ENCODE measurements around the gene RIPPLY2. TPM values are rescaled to one million over a fixed set of nuclear protein-coding genes. Genes with fewer than 3 reads are reported as not detected.

The RIPPLY2 gene
- total and polyA plus RNA-seq, 7 experiments from 2014 or later = not detected

DNA sequence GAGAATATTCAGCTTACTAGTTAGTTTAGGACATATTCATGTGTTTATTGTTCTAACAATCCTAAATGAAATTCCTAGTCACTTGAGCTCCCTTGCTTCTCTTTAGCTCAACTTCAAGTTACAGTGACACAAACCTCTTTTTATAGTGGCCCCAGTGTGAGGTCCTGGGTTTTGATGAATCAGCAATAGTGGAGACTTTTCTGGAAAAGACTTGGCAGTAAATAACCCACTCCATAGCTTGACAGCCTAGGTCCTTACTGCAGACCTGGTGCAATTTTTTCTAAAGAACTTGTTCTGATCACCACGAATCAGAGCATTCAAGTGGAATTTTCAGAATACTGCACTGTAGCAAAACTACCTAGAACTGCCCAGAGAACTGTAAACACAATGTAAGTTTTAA lies 6.9 kb upstream of the RIPPLY2 start:
- POLR2A ChIA-PET = no interaction called here
- Mint-ChIP-seq H3K9me3 (peaks cover 0 to 10% (median 2%) of the 10 kb centered on the region in 11 donors), H3K27me3 (peaks cover 25 to 41% (median 35%) of the 10 kb centered on the region in 5 donors), H3K4me1 (no peaks in the 10 kb centered on the region), H3K36me3 (peaks cover 0 to 4% (median 0%) of the 10 kb centered on the region in 5 donors), H3K27ac (no peak overlapping the region), H3K4me3 (no peak overlapping the region)
- no peak overlapping the region for H3K4me3 ChIP-seq (ENCODE audit: low read length)
- no peak overlapping the region for H3K27ac ChIP-seq (ENCODE audit: low read depth, low read length)
- intact Hi-C loops (cut with micrococcal nuclease) = no loop called here
- DNase-seq = no peak
- CTCF ChIA-PET = no interaction called here
- no peaks in the 10 kb centered on the region for H3K36me3 ChIP-seq (ENCODE audit: control insufficient read depth in 2 of 3, insufficient read depth in 3 of 3, low read length in 3 of 3)
- peaks cover 0 to 3% of the 10 kb centered on the region in 2 donors for H3K27me3 ChIP-seq (ENCODE audit: control insufficient read depth in 2 of 2, insufficient read depth in 2 of 2, low read length in 2 of 2)
- no peaks in the 10 kb centered on the region for H3K9me3 ChIP-seq (ENCODE audit: control insufficient read depth in 2 of 3, low read length in 3 of 3)
- H3K4me1 ChIP-seq (ENCODE audit: control insufficient read depth in 2 of 2, insufficient read depth in 2 of 2, low read length in 2 of 2) = no peaks in the 10 kb centered on the region
- no peak for ATAC-seq

DNA sequence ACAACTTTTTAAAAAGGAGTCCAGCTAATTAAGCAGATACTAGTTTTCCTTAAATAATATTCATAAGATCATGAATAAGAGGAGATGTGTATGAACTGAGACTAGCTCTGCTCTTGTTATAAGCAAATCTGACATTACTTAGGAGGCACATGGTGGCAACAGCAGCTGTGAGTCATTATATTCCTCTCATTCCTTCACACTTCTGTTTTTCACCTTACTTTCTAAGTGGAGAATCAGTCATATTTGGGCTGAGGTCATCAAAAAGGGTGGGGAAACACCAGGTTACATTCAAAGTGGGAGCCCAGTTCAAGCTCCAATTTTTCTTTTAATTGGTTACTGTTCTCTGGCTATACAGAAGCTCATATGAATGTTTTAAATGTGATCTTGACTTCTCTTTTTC lies 6.0 kb upstream of the RIPPLY2 start:
- CTCF ChIA-PET = no interaction called here
- no peak overlapping the region for H3K4me3 ChIP-seq (ENCODE audit: low read length)
- DNase-seq (no peak), ATAC-seq (peak; percentile 27)
- peaks cover 0 to 6% (median 0%) of the 10 kb centered on the region in 11 donors for H3K9me3 Mint-ChIP-seq
- no peak overlapping the region for H3K27ac Mint-ChIP-seq
- peaks cover 0 to 6% of the 10 kb centered on the region in 2 donors for H3K27me3 ChIP-seq (ENCODE audit: control insufficient read depth in 2 of 2, insufficient read depth in 2 of 2, low read length in 2 of 2)
- H3K36me3 ChIP-seq (ENCODE audit: control insufficient read depth in 2 of 3, insufficient read depth in 3 of 3, low read length in 3 of 3) = no peaks in the 10 kb centered on the region
- H3K4me1 Mint-ChIP-seq = no peaks in the 10 kb centered on the region
- H3K27me3 Mint-ChIP-seq = peaks cover 32 to 45% (median 40%) of the 10 kb centered on the region in 5 donors
- intact Hi-C loops (cut with micrococcal nuclease) = no loop called here
- H3K36me3 Mint-ChIP-seq = peaks cover 0 to 4% (median 0%) of the 10 kb centered on the region in 5 donors
- no peaks in the 10 kb centered on the region for H3K4me1 ChIP-seq (ENCODE audit: control insufficient read depth in 2 of 2, insufficient read depth in 2 of 2, low read length in 2 of 2)
- POLR2A ChIA-PET = no interaction called here
- H3K4me3 Mint-ChIP-seq = no peak overlapping the region
- H3K27ac ChIP-seq (ENCODE audit: low read depth, low read length) = no peak overlapping the region
- H3K9me3 ChIP-seq (ENCODE audit: control insufficient read depth in 2 of 3, low read length in 3 of 3) = no peaks in the 10 kb centered on the region

DNA sequence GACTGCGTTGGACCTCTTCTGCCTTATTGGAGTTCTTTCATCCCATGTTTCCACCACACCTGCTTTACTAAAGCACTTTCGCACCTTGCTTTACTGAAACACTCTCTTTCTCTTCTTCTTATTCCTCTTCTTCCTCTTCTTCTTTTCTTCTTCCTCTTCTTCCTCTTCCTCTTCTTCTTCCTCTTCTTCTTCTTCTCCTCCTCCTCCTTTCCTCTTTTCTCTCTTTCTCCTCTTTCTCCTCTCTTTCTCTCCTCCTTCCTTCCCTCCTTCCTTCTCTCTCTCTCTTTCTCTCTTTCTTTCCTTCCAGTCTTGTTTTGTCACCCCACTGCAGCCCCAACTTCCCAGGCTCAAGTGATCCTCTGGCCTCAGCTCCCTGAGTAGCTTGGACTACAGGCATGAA lies 4.0 kb upstream of the RIPPLY2 start:
- POLR2A ChIA-PET = no interaction called here
- H3K27me3 ChIP-seq (ENCODE audit: control insufficient read depth in 2 of 2, insufficient read depth in 2 of 2, low read length in 2 of 2) = peaks cover 0 to 11% of the 10 kb centered on the region in 2 donors
- H3K27me3 Mint-ChIP-seq = peaks cover 49 to 58% (median 54%) of the 10 kb centered on the region in 5 donors

DNA sequence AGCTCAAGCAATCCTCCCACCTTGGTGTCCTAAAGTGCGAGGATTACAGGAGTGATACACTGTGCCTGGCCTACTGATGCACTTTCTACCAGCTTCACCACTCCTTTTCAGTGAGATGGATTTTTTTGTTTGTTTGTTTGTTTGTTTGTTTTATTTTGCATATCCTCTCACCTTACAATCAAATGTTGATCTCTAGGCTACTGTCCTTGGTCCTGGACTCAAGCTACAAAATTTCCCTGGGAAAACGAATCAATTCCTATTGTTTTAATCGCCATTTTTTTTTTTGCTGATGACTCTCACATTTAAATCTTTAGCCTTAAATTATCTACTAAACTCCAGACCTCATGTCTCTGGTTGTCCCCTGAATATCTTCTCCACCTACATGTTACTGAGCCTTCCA lies 3.5 kb upstream of the RIPPLY2 start:
- Histone ChIP-seq H3K27ac (ENCODE audit: low read depth, low read length) (no peak overlapping the region), H3K27me3 (ENCODE audit: control insufficient read depth in 2 of 2, insufficient read depth in 2 of 2, low read length in 2 of 2) (peaks cover 0 to 11% of the 10 kb centered on the region in 2 donors), H3K9me3 (ENCODE audit: control insufficient read depth in 2 of 3, low read length in 3 of 3) (no peaks in the 10 kb centered on the region), H3K4me1 (ENCODE audit: control insufficient read depth in 2 of 2, insufficient read depth in 2 of 2, low read length in 2 of 2) (peaks cover 0 to 3% of the 10 kb centered on the region in 2 donors), H3K36me3 (ENCODE audit: control insufficient read depth in 2 of 3, insufficient read depth in 3 of 3, low read length in 3 of 3) (no peaks in the 10 kb centered on the region), H3K4me3 (ENCODE audit: low read length) (no peak overlapping the region)
- no peak overlapping the region for H3K4me3 Mint-ChIP-seq
- H3K4me1 Mint-ChIP-seq = peaks cover 0 to 19% (median 10%) of the 10 kb centered on the region in 7 donors
- ATAC-seq (no peak), DNase-seq (no peak)
- no peak overlapping the region for H3K27ac Mint-ChIP-seq
- CTCF ChIA-PET = no interaction called here
- H3K36me3 Mint-ChIP-seq = peaks cover 0 to 4% (median 0%) of the 10 kb centered on the region in 5 donors
- no peaks in the 10 kb centered on the region for H3K9me3 Mint-ChIP-seq
- H3K27me3 Mint-ChIP-seq = peaks cover 54 to 63% (median 58%) of the 10 kb centered on the region in 5 donors
- POLR2A ChIA-PET = no interaction called here
- intact Hi-C loops (cut with micrococcal nuclease) = no loop called here

More for the DNA sequence above, 4.0 kb upstream of the RIPPLY2 start:
- no peak overlapping the region for H3K27ac ChIP-seq (ENCODE audit: low read depth, low read length)
- H3K36me3 Mint-ChIP-seq = peaks cover 0 to 4% (median 0%) of the 10 kb centered on the region in 5 donors
- H3K36me3 ChIP-seq (ENCODE audit: control insufficient read depth in 2 of 3, insufficient read depth in 3 of 3, low read length in 3 of 3) = no peaks in the 10 kb centered on the region
- H3K4me3 Mint-ChIP-seq = no peak overlapping the region
- CTCF ChIA-PET = no interaction called here
- H3K4me1 ChIP-seq (ENCODE audit: control insufficient read depth in 2 of 2, insufficient read depth in 2 of 2, low read length in 2 of 2) = peaks cover 0 to 3% of the 10 kb centered on the region in 2 donors
- H3K9me3 ChIP-seq (ENCODE audit: control insufficient read depth in 2 of 3, low read length in 3 of 3) = no peaks in the 10 kb centered on the region
- intact Hi-C loops (cut with micrococcal nuclease) = no loop called here
- DNase-seq (no peak), ATAC-seq (no peak)
- H3K9me3 Mint-ChIP-seq = no peaks in the 10 kb centered on the region
- H3K4me1 Mint-ChIP-seq = peaks cover 0 to 17% (median 7%) of the 10 kb centered on the region in 7 donors
- H3K27ac Mint-ChIP-seq = no peak overlapping the region
- H3K4me3 ChIP-seq (ENCODE audit: low read length) = no peak overlapping the region

DNA sequence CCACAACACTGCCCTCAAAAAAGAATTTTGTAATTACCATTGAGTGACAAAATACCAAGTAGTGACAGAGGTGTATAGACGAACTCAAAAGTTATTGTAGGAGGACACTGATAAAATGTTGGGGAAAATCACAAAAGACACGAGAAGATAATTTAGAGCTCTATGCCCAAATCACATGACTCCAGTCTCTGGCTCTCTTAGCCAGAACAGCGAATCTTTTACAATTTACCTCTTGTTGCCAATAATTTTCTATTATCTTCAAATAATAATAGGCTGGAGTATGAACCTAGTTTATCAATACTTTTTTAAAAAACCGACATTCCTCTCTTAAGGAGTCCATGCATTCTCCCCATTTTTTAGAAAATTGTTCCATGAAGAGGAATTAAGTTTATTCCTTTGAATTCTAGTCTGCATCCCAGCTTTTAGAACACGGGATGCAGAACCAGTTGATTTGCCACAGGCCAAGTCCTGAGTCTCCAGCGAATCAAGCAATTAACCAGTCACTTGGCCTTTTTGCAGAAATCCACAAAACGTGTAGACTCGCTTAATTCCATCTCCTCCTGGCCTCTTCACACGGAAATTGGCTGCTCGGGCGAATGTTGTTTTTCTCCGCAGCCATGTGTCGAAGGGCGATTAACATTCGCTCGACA lies 507 bp upstream of the RIPPLY2 start:
- DNase-seq (no peak), ATAC-seq (no peak)
- no peak overlapping the region for H3K4me3 ChIP-seq (ENCODE audit: low read length)
- POLR2A ChIA-PET = no interaction called here
- peaks cover 0 to 3% of the 10 kb centered on the region in 2 donors for H3K4me1 ChIP-seq (ENCODE audit: control insufficient read depth in 2 of 2, insufficient read depth in 2 of 2, low read length in 2 of 2)
- H3K27ac Mint-ChIP-seq = peak overlapping the region in 1 of 9 donors; percentile 11
- H3K9me3 ChIP-seq (ENCODE audit: control insufficient read depth in 2 of 3, low read length in 3 of 3) = no peaks in the 10 kb centered on the region
- no peak overlapping the region for H3K27ac ChIP-seq (ENCODE audit: low read depth, low read length)
- H3K4me3 Mint-ChIP-seq = peak overlapping the region in 9 of 10 donors; percentile 8 to 80 (median 53)
- peaks cover 0 to 10% (median 0%) of the 10 kb centered on the region in 5 donors for H3K36me3 Mint-ChIP-seq
- CTCF ChIA-PET = no interaction called here
- H3K4me1 Mint-ChIP-seq = peaks cover 0 to 19% (median 10%) of the 10 kb centered on the region in 7 donors
- H3K36me3 ChIP-seq (ENCODE audit: control insufficient read depth in 2 of 3, insufficient read depth in 3 of 3, low read length in 3 of 3) = no peaks in the 10 kb centered on the region
- peaks cover 63 to 76% (median 71%) of the 10 kb centered on the region in 5 donors for H3K27me3 Mint-ChIP-seq
- H3K27me3 ChIP-seq (ENCODE audit: control insufficient read depth in 2 of 2, insufficient read depth in 2 of 2, low read length in 2 of 2) = peaks cover 0 to 11% of the 10 kb centered on the region in 2 donors
- peaks cover 0 to 2% (median 0%) of the 10 kb centered on the region in 11 donors for H3K9me3 Mint-ChIP-seq
- intact Hi-C loops (cut with micrococcal nuclease) = no loop called here

DNA sequence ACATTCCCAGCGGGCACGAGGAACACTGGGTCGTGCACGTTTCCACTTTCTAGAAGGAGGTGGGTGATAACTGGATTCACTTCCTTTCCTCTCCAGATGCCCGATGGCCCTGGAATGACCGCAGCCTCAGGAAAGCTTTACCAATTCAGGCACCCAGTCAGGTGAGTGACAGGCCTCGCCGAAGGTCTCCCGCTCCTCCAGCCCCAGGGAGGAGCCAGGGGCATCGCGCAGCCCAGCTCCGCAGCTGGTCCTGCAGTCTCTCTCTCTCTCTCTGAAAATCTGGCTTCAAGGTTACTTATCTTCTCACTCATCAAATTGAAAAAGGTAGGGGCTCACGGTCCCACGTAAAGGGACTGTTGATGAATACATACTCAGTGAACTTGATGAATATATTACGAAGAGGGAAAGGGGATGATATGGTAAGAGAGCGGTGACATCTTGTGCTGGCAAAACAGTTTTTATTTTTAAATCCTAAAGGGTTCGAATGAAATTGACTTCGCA lies 891 bp downstream of the RIPPLY2 start:
- peaks cover 0 to 11% of the 10 kb centered on the region in 2 donors for H3K27me3 ChIP-seq (ENCODE audit: control insufficient read depth in 2 of 2, insufficient read depth in 2 of 2, low read length in 2 of 2)
- Mint-ChIP-seq H3K4me3 (peak overlapping the region in 9 of 10 donors; percentile 10 to 80 (median 56)), H3K9me3 (peaks cover 0 to 2% (median 0%) of the 10 kb centered on the region in 11 donors), H3K36me3 (peaks cover 0 to 10% (median 0%) of the 10 kb centered on the region in 5 donors), H3K4me1 (peaks cover 1 to 28% (median 13%) of the 10 kb centered on the region in 7 donors), H3K27ac (no peak overlapping the region), H3K27me3 (peaks cover 54 to 70% (median 62%) of the 10 kb centered on the region in 5 donors)
- ATAC-seq (no peak), DNase-seq (no peak)
- no peak overlapping the region for H3K27ac ChIP-seq (ENCODE audit: low read depth, low read length)
- no peak overlapping the region for H3K4me3 ChIP-seq (ENCODE audit: low read length)
- ChIA-PET CTCF (no interaction called here), POLR2A (no interaction called here)
- intact Hi-C loops (cut with micrococcal nuclease) = no loop called here
- peaks cover 6 to 13% of the 10 kb centered on the region in 2 donors for H3K4me1 ChIP-seq (ENCODE audit: control insufficient read depth in 2 of 2, insufficient read depth in 2 of 2, low read length in 2 of 2)
- no peaks in the 10 kb centered on the region for H3K36me3 ChIP-seq (ENCODE audit: control insufficient read depth in 2 of 3, insufficient read depth in 3 of 3, low read length in 3 of 3)
- H3K9me3 ChIP-seq (ENCODE audit: control insufficient read depth in 2 of 3, low read length in 3 of 3) = no peaks in the 10 kb centered on the region
